K562 (cell line): Measurements from ENCODE around the gene SLC12A9. TPM values are rescaled to one million over a fixed set of nuclear protein-coding genes. Genes with fewer than 3 reads are reported as not detected.

Experiments used
- BACH1 ChIP-seq: fragments of 200-800 bp; sonication (Bioruptor generic); IDR thresholded peaks from 2 replicates; pipeline ENCODE4 v1.6.1; 2016; ENCODE audit warnings: missing genetic modification characterization, missing compliant biosample characterization
- E2F3 ChIP-seq: fragments of 250-450 bp; sonication (Bioruptor Pico); IDR thresholded peaks from 2 replicates; pipeline ENCODE4 v1.4.0; 2020; ENCODE audit warnings: mild to moderate bottlenecking
- ESRRA ChIP-seq: fragments of 450-650 bp; IDR thresholded peaks from 2 replicates; pipeline ENCODE4 v1.6.1; 2014; ENCODE audit warnings: low read depth, mild to moderate bottlenecking, moderate library complexity, borderline replicate concordance
- GABPA ChIP-seq: fragments of 200-800 bp; sonication (Bioruptor generic); conservative IDR thresholded peaks from 2 replicates; pipeline ENCODE4 v1.6.1; 2016; ENCODE audit warnings: low read depth, missing genetic modification characterization, missing compliant biosample characterization
- GTF2B ChIP-seq: IDR thresholded peaks from 2 replicates; pipeline ENCODE4 v1.6.1; 2011; ENCODE audit not compliant: insufficient read length; ENCODE audit errors: extremely low read depth
- HDAC3 ChIP-seq: fragments of 450-650 bp; IDR thresholded peaks from 2 replicates; pipeline ENCODE4 v1.6.1; 2018; ENCODE audit warnings: borderline replicate concordance, mild to moderate bottlenecking, moderate library complexity; ENCODE audit not compliant: partially characterized antibody
- HSF4 ChIP-seq: fragments of 250-450 bp; sonication (Bioruptor Pico); IDR thresholded peaks from 2 replicates; pipeline ENCODE4 v2.1.2; 2022; ENCODE audit warnings: mild to moderate bottlenecking, moderate library complexity, borderline replicate concordance
- KHSRP ChIP-seq: fragments of 450-650 bp; IDR thresholded peaks from 2 replicates; pipeline ENCODE4 v1.6.1; 2017
- MAFK ChIP-seq: IDR thresholded peaks from 2 replicates; pipeline ENCODE4 v1.6.1; 2011; ENCODE audit warnings: low read length, improper control_type of control experiment
- MCM5 ChIP-seq: fragments of 450-650 bp; IDR thresholded peaks from 2 replicates; pipeline ENCODE4 v1.6.1; 2016; ENCODE audit warnings: low read depth
- MTA3 ChIP-seq: fragments of 450-650 bp; formaldehyde crosslinking; IDR thresholded peaks from 2 replicates; pipeline ENCODE4 v1.6.1; 2017; ENCODE audit warnings: mild to moderate bottlenecking, borderline replicate concordance
- MXD1 ChIP-seq: fragments of 250-450 bp; sonication (Bioruptor Pico); IDR thresholded peaks from 2 replicates; pipeline ENCODE4 v1.8.0; 2021; ENCODE audit warnings: borderline replicate concordance, mild to moderate bottlenecking, moderate library complexity; ENCODE audit not compliant: poor library complexity, severe bottlenecking
- SIX5 ChIP-seq, 2 experiments: IDR thresholded peaks; 2 replicates each; pipeline ENCODE4 v1.6.1; 2011; ENCODE audit warnings: low read length in 2 of 2, borderline replicate concordance in 1 of 2, low read depth in 1 of 2, mild to moderate bottlenecking in 1 of 2, moderate library complexity in 1 of 2; ENCODE audit not compliant: insufficient read depth in 1 of 2
- SP1 ChIP-seq: sonication (generic); formaldehyde crosslinking; IDR thresholded peaks from 2 replicates; pipeline ENCODE4 v1.8.1; 2022; ENCODE audit warnings: mild to moderate bottlenecking, missing genetic modification reagents
- TAL1 ChIP-seq: fragments of 450-650 bp; IDR thresholded peaks from 2 replicates; pipeline ENCODE4 v1.6.1; 2016; ENCODE audit warnings: mild to moderate bottlenecking
- ZNF121 ChIP-seq: sonication (generic); formaldehyde crosslinking; conservative IDR thresholded peaks from 2 replicates; pipeline ENCODE4 v1.8.0; 2022; ENCODE audit warnings: missing genetic modification reagents
- ZNF165 ChIP-seq: fragments of 250-450 bp; sonication (Bioruptor Pico); IDR thresholded peaks from 2 replicates; pipeline ENCODE4 v1.4.0; 2020; ENCODE audit warnings: borderline replicate concordance
- ZNF316 ChIP-seq: fragments of 450-650 bp; IDR thresholded peaks from 2 replicates; pipeline ENCODE4 v1.6.1; 2016
- ZNF324 ChIP-seq: fragments of 250-450 bp; sonication (Bioruptor Pico); IDR thresholded peaks from 2 replicates; pipeline ENCODE4 v1.4.0; 2020; ENCODE audit warnings: mild to moderate bottlenecking
- polyA plus RNA-seq, 8 experiments: library from polyadenylated mRNA; depleted of rRNA in 4 of 8; stranded (reverse) in 5 of 8; unstranded in 3 of 8; fragments of >200 nt; fragmentation: Nextera tagmentation in 2 of 8; fragmentation: Illumina TruSeq in 1 of 8; extraction: Ambion mirVana in 2 of 8; extraction: Trizol in 1 of 8; gene quantifications; 2 replicates each; pipeline versions ENCODE4 v1.2.1 to v1.2.3, GENCODE V29; 2011 to 2014; ENCODE audit warnings: inconsistent platforms in 1 of 8, missing spikeins in 1 of 8
- total RNA-seq, 7 experiments: library from RNA; depleted of rRNA in 6 of 7; stranded (reverse); fragments of >200 nt in 6 of 7; fragmentation: Illumina TruSeq in 2 of 7; extraction: Trizol in 2 of 7; gene quantifications; 2 replicates each; pipeline versions ENCODE4 v1.2.1 to v1.2.3, GENCODE V29; 2011 to 2021; ENCODE audit warnings: low replicate concordance in 1 of 7
- TF ChIP-seq, protein P1 (sequence below): sonication (generic); formaldehyde crosslinking; IDR thresholded peaks from 2 replicates; pipeline ENCODE4 v1.8.0; 2022; ENCODE audit warnings: mild to moderate bottlenecking, missing genetic modification reagents
- TF ChIP-seq, protein P2 (sequence below), 2 experiments: fragments of 450-650 bp in 1 of 2; IDR thresholded peaks; 2 replicates each; pipeline ENCODE4 v1.6.1; 2011 to 2017; ENCODE audit warnings: low read depth in 2 of 2, antibody characterized with exemption in 1 of 2, borderline replicate concordance in 1 of 2, low read length in 1 of 2, mild to moderate bottlenecking in 1 of 2, mixed read lengths in 1 of 2; ENCODE audit not compliant: control insufficient read depth in 1 of 2
- TF ChIP-seq, protein P3 (sequence below): fragments of 250-450 bp; sonication (Bioruptor Pico); IDR thresholded peaks from 2 replicates; pipeline ENCODE4 v1.8.0; 2022; ENCODE audit warnings: inconsistent platforms

Gene SLC12A9
- total and polyA plus RNA-seq, 9 of the 15 experiments (the other 6 are each of a cell fraction or from before 2014, with no cell fraction given), result 0.06 to 20.2 (median 10.7) TPM

GRCh38 chr7:100852048-100852872 lies at the start of gene SLC12A9 (continued):
- no peak for TF ChIP-seq MAFK
- no peak for TF ChIP-seq ESRRA
- TF ChIP-seq MXD1 (CRISPR knock-in tag), result peak; percentile 94
- TF ChIP-seq E2F3 (CRISPR knock-in tag), result no peak
- TF ChIP-seq, protein P1, sequence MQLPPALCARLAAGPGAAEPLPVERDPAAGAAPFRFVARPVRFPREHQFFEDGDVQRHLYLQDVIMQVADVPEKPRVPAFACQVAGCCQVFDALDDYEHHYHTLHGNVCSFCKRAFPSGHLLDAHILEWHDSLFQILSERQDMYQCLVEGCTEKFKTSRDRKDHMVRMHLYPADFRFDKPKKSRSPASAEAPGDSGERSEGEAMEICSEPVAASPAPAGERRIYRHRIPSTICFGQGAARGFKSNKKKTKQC (CRISPR knock-in tag), result peak; percentile 80
- TF ChIP-seq SIX5 (IDR thresholded peaks at IDR 0.05; ENCODE audit: borderline replicate concordance in 1 of 2, insufficient read depth in 1 of 2, low read depth in 1 of 2, low read length in 2 of 2), result no peak
- TF ChIP-seq, protein P2, sequence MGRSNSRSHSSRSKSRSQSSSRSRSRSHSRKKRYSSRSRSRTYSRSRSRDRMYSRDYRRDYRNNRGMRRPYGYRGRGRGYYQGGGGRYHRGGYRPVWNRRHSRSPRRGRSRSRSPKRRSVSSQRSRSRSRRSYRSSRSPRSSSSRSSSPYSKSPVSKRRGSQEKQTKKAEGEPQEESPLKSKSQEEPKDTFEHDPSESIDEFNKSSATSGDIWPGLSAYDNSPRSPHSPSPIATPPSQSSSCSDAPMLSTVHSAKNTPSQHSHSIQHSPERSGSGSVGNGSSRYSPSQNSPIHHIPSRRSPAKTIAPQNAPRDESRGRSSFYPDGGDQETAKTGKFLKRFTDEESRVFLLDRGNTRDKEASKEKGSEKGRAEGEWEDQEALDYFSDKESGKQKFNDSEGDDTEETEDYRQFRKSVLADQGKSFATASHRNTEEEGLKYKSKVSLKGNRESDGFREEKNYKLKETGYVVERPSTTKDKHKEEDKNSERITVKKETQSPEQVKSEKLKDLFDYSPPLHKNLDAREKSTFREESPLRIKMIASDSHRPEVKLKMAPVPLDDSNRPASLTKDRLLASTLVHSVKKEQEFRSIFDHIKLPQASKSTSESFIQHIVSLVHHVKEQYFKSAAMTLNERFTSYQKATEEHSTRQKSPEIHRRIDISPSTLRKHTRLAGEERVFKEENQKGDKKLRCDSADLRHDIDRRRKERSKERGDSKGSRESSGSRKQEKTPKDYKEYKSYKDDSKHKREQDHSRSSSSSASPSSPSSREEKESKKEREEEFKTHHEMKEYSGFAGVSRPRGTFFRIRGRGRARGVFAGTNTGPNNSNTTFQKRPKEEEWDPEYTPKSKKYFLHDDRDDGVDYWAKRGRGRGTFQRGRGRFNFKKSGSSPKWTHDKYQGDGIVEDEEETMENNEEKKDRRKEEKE (IDR thresholded peaks at IDR 0.05; ENCODE audit: borderline replicate concordance in 1 of 2, control insufficient read depth in 1 of 2, low read depth in 2 of 2, low read length in 1 of 2), result no peak
- peak; percentile 57; the same call in 1 of the 2 replicates for TF ChIP-seq MTA3
- 0 out of 2 replicates have a peak, but pooled peaks have one; percentile 26 for TF ChIP-seq ZNF121 (CRISPR knock-in tag)
- no peak for TF ChIP-seq ZNF324 (CRISPR knock-in tag)
- TF ChIP-seq TAL1, result no peak
- TF ChIP-seq HDAC3, result no peak
- TF ChIP-seq HSF4 (CRISPR knock-in tag), result no peak
- TF ChIP-seq, protein P3, sequence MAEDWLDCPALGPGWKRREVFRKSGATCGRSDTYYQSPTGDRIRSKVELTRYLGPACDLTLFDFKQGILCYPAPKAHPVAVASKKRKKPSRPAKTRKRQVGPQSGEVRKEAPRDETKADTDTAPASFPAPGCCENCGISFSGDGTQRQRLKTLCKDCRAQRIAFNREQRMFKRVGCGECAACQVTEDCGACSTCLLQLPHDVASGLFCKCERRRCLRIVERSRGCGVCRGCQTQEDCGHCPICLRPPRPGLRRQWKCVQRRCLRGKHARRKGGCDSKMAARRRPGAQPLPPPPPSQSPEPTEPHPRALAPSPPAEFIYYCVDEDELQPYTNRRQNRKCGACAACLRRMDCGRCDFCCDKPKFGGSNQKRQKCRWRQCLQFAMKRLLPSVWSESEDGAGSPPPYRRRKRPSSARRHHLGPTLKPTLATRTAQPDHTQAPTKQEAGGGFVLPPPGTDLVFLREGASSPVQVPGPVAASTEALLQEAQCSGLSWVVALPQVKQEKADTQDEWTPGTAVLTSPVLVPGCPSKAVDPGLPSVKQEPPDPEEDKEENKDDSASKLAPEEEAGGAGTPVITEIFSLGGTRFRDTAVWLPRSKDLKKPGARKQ (CRISPR knock-in tag), result no peak
- TF ChIP-seq ZNF316, result no peak
- no peak for TF ChIP-seq GABPA
- TF ChIP-seq GTF2B, result no peak
- TF ChIP-seq KHSRP, result no peak
- TF ChIP-seq ZNF165 (CRISPR knock-in tag), result no peak
- TF ChIP-seq BACH1 (tag), result no peak
- TF ChIP-seq SP1 (CRISPR knock-in tag), result peak; percentile 64
- TF ChIP-seq MCM5, result no peak
